HCT116 (cell line): ENCODE measurements around the gene MAML2. TPM values are rescaled to one million over a fixed set of nuclear protein-coding genes. Genes with fewer than 3 reads are reported as not detected.
A peak's percentile ranks its signal among the peaks of the same experiment; 100 is the strongest.

Experiments
- ATAC-seq: fragments of 200-7000 bp; cut with Tn5 transposase; 2 replicates; pipeline ENCODE4 v1.9.1; 2020; ENCODE audit warnings: mild to moderate bottlenecking, moderate library complexity
- BruUV-seq: library from RNA; stranded (reverse); fragments of 400-500 nt; replicated peaks from 2 replicates; lab custom pipeline; 2021; lab: Mats Ljungman, UMichigan
- CTCF ChIA-PET: fragments of 300-600 bp; sonication (Branson Sonifier 250); formaldehyde crosslinking; loops from one replicate; lab custom pipeline; 2021; ENCODE audit warnings: antibody characterized with exemption; lab: Charles Lee
- POLR2A ChIA-PET: fragments of 300-600, 350-600 bp; sonication (Branson Sonifier 250); formaldehyde crosslinking; loops from one replicate; lab custom pipeline; 2021; ENCODE audit warnings: antibody characterized with exemption; lab: Charles Lee
- RAD21 ChIA-PET, 2 experiments: fragments of 300-600 bp; sonication (Branson Sonifier 250); formaldehyde crosslinking; loops; one replicate each; lab custom pipeline; 2023; ENCODE audit warnings: low total read pairs in 2 of 2; ENCODE audit not compliant: uncharacterized antibody in 2 of 2, unreplicated experiment in 2 of 2, low non-redundant PET in 1 of 2; lab: Charles Lee
- DNase-seq: peaks from one replicate; pipeline ENCODE4 v3.0.0-alpha.2; 2010; ENCODE audit warnings: low read depth, low spot score
- H2AFZ ChIP-seq: fragments of 200-600 bp; shearing (Covaris generic), sonication (generic); 2 replicates; pipeline ENCODE4 v1.6.1; 2017; ENCODE audit warnings: low read depth, mixed run types, mixed read lengths, antibody characterized with exemption, low read length; ENCODE audit not compliant: poor library complexity, severe bottlenecking
- H3K27ac ChIP-seq: 2 replicates; pipeline ENCODE4 v1.5.1; 2012; ENCODE audit warnings: low read depth, low read length
- H3K27me3 ChIP-seq: fragments of 200-600 bp; sonication (generic); 2 replicates; pipeline ENCODE4 v1.6.1; 2016; ENCODE audit warnings: mixed run types, low read length, mixed read lengths; ENCODE audit not compliant: insufficient read depth
- H3K36me3 ChIP-seq, 2 experiments: fragments of 200-500 bp in 1 of 2; fragments of 200-600 bp in 1 of 2; sonication (Bioruptor generic) in 1 of 2; sonication (generic) in 1 of 2; 2 replicates each; pipeline versions ENCODE4 v1.5.1 to v1.6.1; 2014 to 2016; ENCODE audit warnings: low read length in 2 of 2, inconsistent platforms in 1 of 2, mixed read lengths in 1 of 2, mixed run types in 1 of 2; ENCODE audit not compliant: insufficient read depth in 2 of 2, control insufficient read depth in 1 of 2
- H3K4me1 ChIP-seq, 2 experiments: fragments of 200-600 bp in 1 of 2; sonication (generic) in 1 of 2; 2 replicates each; pipeline versions ENCODE4 v1.5.1 to v1.6.1; 2012 to 2017; ENCODE audit warnings: low read length in 2 of 2, inconsistent platforms in 1 of 2, mild to moderate bottlenecking in 1 of 2, mixed read lengths in 1 of 2, mixed run types in 1 of 2, moderate library complexity in 1 of 2; ENCODE audit not compliant: insufficient read depth in 2 of 2, control insufficient read depth in 1 of 2
- H3K4me2 ChIP-seq: fragments of 200-600 bp; sonication (generic); 2 replicates; pipeline ENCODE4 v1.6.1; 2017; ENCODE audit warnings: mixed run types, low read length, mixed read lengths
- H3K4me3 ChIP-seq, 2 experiments: fragments of 200-600 bp in 1 of 2; sonication (generic) in 1 of 2; replicated peaks in 1 of 2; 2 replicates each; pipeline ENCODE4 v1.5.1; 2011 to 2016; ENCODE audit warnings: low read length in 2 of 2, control low read depth in 1 of 2, low read depth in 1 of 2, mild to moderate bottlenecking in 1 of 2, mixed read lengths in 1 of 2, mixed run types in 1 of 2
- H3K79me2 ChIP-seq: fragments of 200-600 bp; sonication (generic); 2 replicates; pipeline ENCODE4 v1.6.1; 2017; ENCODE audit warnings: mild to moderate bottlenecking, mixed run types, low read length, moderate library complexity, mixed read lengths; ENCODE audit not compliant: insufficient read depth
- H3K9ac ChIP-seq: fragments of 200-600 bp; sonication (generic); 2 replicates; pipeline ENCODE4 v1.6.1; 2016; ENCODE audit warnings: low read length, mixed read lengths
- H3K9me2 ChIP-seq: fragments of 200-600 bp; sonication (generic), shearing (Covaris generic); 2 replicates; pipeline ENCODE4 v1.6.1; 2017; ENCODE audit warnings: mixed run types, mild to moderate bottlenecking, moderate library complexity; ENCODE audit not compliant: insufficient read depth
- H3K9me3 ChIP-seq, 2 experiments: fragments of 200-500 bp in 1 of 2; fragments of 200-600 bp in 1 of 2; sonication (Bioruptor generic) in 1 of 2; sonication (generic) in 1 of 2; 2 replicates each; pipeline ENCODE4 v1.6.1; 2014 to 2017; ENCODE audit warnings: low read length in 2 of 2, mixed read lengths in 2 of 2, inconsistent platforms in 1 of 2, low read depth in 1 of 2, mild to moderate bottlenecking in 1 of 2, mixed run types in 1 of 2, moderate library complexity in 1 of 2; ENCODE audit not compliant: control insufficient read depth in 1 of 2, insufficient read depth in 1 of 2
- H4K20me1 ChIP-seq: fragments of 200-600 bp; sonication (generic), shearing (Covaris generic); 2 replicates; pipeline ENCODE4 v1.6.1; 2017; ENCODE audit warnings: mixed run types, mild to moderate bottlenecking, moderate library complexity; ENCODE audit not compliant: insufficient read depth
- CBX3 ChIP-seq: IDR thresholded peaks from 2 replicates; pipeline ENCODE4 v1.6.1; 2012; ENCODE audit warnings: low read depth
- CTCF ChIP-seq, 3 experiments: fragments of 200-600 bp in 1 of 3; sonication (generic) in 1 of 3; IDR thresholded peaks in 2 of 3; conservative IDR thresholded peaks in 1 of 3; 2 replicates each; pipeline ENCODE4 v1.5.1; 2012 to 2017; ENCODE audit warnings: low read depth in 2 of 3, low read length in 2 of 3, antibody characterized with exemption in 1 of 3, borderline replicate concordance in 1 of 3, control low read depth in 1 of 3, mild to moderate bottlenecking in 1 of 3, mixed read lengths in 1 of 3, mixed run types in 1 of 3, moderate library complexity in 1 of 3; ENCODE audit not compliant: insufficient read depth in 1 of 3
- EGR1 ChIP-seq: IDR thresholded peaks from 2 replicates; pipeline ENCODE4 v1.6.1; 2012; ENCODE audit warnings: low read depth
- EZH2phosphoT487 ChIP-seq: fragments of 200-600 bp; IDR thresholded peaks from 2 replicates; pipeline ENCODE4 v1.6.1; 2018; ENCODE audit warnings: antibody characterized with exemption, borderline replicate concordance
- POLR2A ChIP-seq: IDR thresholded peaks from 2 replicates; pipeline ENCODE4 v1.7.0; 2011; ENCODE audit warnings: borderline replicate concordance; ENCODE audit not compliant: insufficient read depth, insufficient read length; ENCODE audit errors: extremely low read depth
- POLR2AphosphoS5 ChIP-seq: IDR thresholded peaks from 2 replicates; pipeline ENCODE4 v1.6.1; 2011; ENCODE audit warnings: mild to moderate bottlenecking, low read depth, low read length, moderate library complexity
- SIN3A ChIP-seq: IDR thresholded peaks from 2 replicates; pipeline ENCODE4 v1.6.1; 2012; ENCODE audit warnings: low read depth
- TCF7L2 ChIP-seq: IDR thresholded peaks from 2 replicates; pipeline ENCODE4 v1.7.0; 2011; ENCODE audit warnings: borderline replicate concordance, inconsistent platforms; ENCODE audit not compliant: insufficient read depth, insufficient read length; ENCODE audit errors: extremely low read depth
- YY1 ChIP-seq: IDR thresholded peaks from 2 replicates; pipeline ENCODE4 v1.6.1; 2011; ENCODE audit warnings: low read length, low read depth, moderate library complexity, mild to moderate bottlenecking; ENCODE audit not compliant: insufficient replicate concordance; ENCODE audit errors: extremely low read depth
- ZBTB33 ChIP-seq: IDR thresholded peaks from 2 replicates; pipeline ENCODE4 v1.6.1; 2011; ENCODE audit warnings: mild to moderate bottlenecking, low read length, moderate library complexity; ENCODE audit not compliant: insufficient replicate concordance; ENCODE audit errors: extremely low read depth
- ZFX ChIP-seq: fragments of 450-650 bp; IDR thresholded peaks from 2 replicates; pipeline ENCODE4 v1.6.1; 2017
- ZNF274 ChIP-seq: fragments of 200-500 bp; sonication (Bioruptor generic); IDR thresholded peaks from 2 replicates; pipeline ENCODE4 v1.6.1; 2014; ENCODE audit warnings: mild to moderate bottlenecking, low read depth, low read length, inconsistent platforms
- intact Hi-C: fragments of 100-400 bp; cut with micrococcal nuclease; formaldehyde crosslinking; loops from 2 replicates; pipeline ENCODE4 v1.10.0; 2022
- total RNA-seq: library from RNA; stranded (reverse); gene quantifications from one replicate; pipeline ENCODE4 v1.2.1, GENCODE V29; 2021; ENCODE audit not compliant: unreplicated experiment
- TF ChIP-seq, protein P1 (sequence below): IDR thresholded peaks from 2 replicates; pipeline ENCODE4 v1.6.1; 2012
- TF ChIP-seq, protein P2 (sequence below): IDR thresholded peaks from 2 replicates; pipeline ENCODE4 v1.6.1; 2012

MAML2 gene
- total RNA-seq, 1 experiment from 2014 or later: 2.6 TPM

GRCh38 chr11:96306071-96306470 lies 36.9 kb downstream of the MAML2 start:
- BruUV-seq: no TSS peak
- ChIA-PET RAD21 (no interaction called here), POLR2A (no interaction called here), CTCF (interaction anchor here (2.3 kb wide), 1 partner anchor 37 kb away, joined by 18 read pairs; the partner anchor contains the start of gene MAML2)
- Histone ChIP-seq H3K27ac (peak overlapping the region; percentile 90), H3K9me3 (no peaks in the 10 kb centered on the region), H3K27me3 (no peaks in the 10 kb centered on the region), H4K20me1 (no peaks in the 10 kb centered on the region), H3K79me2 (no peaks in the 10 kb centered on the region), H3K9me2 (no peaks in the 10 kb centered on the region), H2AFZ (peak overlapping the region; percentile 38), H3K4me1 (peaks cover 52 to 80% of the 10 kb centered on the region in 2 experiments), H3K4me3 (peak overlapping the region in 1 of 2 experiments; percentile 46; a peak in 2 of 4 replicates), H3K9ac (peak overlapping the region; percentile 66), H3K4me2 (peak overlapping the region; percentile 77), H3K36me3 (no peaks in the 10 kb centered on the region)
- TF ChIP-seq CTCF (IDR thresholded peaks at IDR 0.05 in 2 of 3, conservative IDR thresholded peaks at IDR 0.05 in 1 of 3; ENCODE audit: borderline replicate concordance in 1 of 3, insufficient read depth in 1 of 3, low read depth in 2 of 3, low read length in 2 of 3): no peak
- TF ChIP-seq CBX3: no peak
- TF ChIP-seq, protein P1, sequence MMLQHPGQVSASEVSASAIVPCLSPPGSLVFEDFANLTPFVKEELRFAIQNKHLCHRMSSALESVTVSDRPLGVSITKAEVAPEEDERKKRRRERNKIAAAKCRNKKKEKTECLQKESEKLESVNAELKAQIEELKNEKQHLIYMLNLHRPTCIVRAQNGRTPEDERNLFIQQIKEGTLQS: no peak
- no peak for TF ChIP-seq EGR1
- no peak for TF ChIP-seq YY1
- TF ChIP-seq SIN3A: no peak
- no peak for TF ChIP-seq ZFX
- TF ChIP-seq TCF7L2: no peak
- TF ChIP-seq ZBTB33: no peak
- no peak for TF ChIP-seq POLR2A
- TF ChIP-seq EZH2phosphoT487: no peak
- TF ChIP-seq, protein P2, sequence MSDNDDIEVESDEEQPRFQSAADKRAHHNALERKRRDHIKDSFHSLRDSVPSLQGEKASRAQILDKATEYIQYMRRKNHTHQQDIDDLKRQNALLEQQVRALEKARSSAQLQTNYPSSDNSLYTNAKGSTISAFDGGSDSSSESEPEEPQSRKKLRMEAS: no peak
- no peak for TF ChIP-seq ZNF274
- TF ChIP-seq POLR2AphosphoS5: no peak
- ATAC-seq (no peak), DNase-seq (no peak)
- intact Hi-C loops: no loop called here
